K562 (cell line): ENCODE results near the gene CBFA2T2.

Source experiments
- C11orf30 ChIP-seq: fragments of 450-650 bp; IDR thresholded peaks from 2 replicates; pipeline ENCODE4 v1.6.1; 2016; ENCODE audit warnings: low read depth, mild to moderate bottlenecking
- CEBPB ChIP-seq: fragments of 450-650 bp; IDR thresholded peaks from 2 replicates; pipeline ENCODE4 v1.6.1; 2016; ENCODE audit warnings: missing genetic modification characterization, missing compliant biosample characterization
- CEBPG ChIP-seq, 3 experiments: fragments of 200-800 bp in 1 of 3; sonication (Bioruptor generic) in 1 of 3; sonication (generic) in 1 of 3; formaldehyde crosslinking in 1 of 3; IDR thresholded peaks in 2 of 3; conservative IDR thresholded peaks in 1 of 3; 2 replicates each; pipeline versions ENCODE4 v1.6.1 to v1.8.0; 2016 to 2022; ENCODE audit warnings: missing compliant biosample characterization in 2 of 3, missing genetic modification characterization in 2 of 3, mild to moderate bottlenecking in 1 of 3, missing genetic modification reagents in 1 of 3
- HNRNPK ChIP-seq: fragments of 200-400 bp; formaldehyde crosslinking; IDR thresholded peaks from one replicate; pipeline ENCODE4 v1.6.1; 2018; ENCODE audit warnings: mild to moderate bottlenecking, low read depth, low read length; ENCODE audit not compliant: poor library complexity, severe bottlenecking
- IRF2 ChIP-seq: sonication (generic); formaldehyde crosslinking; IDR thresholded peaks from 2 replicates; pipeline ENCODE4 v1.8.1; 2022; ENCODE audit warnings: mild to moderate bottlenecking, missing genetic modification reagents
- KLF13 ChIP-seq: fragments of 450-650 bp; IDR thresholded peaks from 2 replicates; pipeline ENCODE4 v1.6.1; 2016; ENCODE audit warnings: missing genetic modification characterization, low read depth, mild to moderate bottlenecking, missing compliant biosample characterization, moderate library complexity, borderline replicate concordance
- MAZ ChIP-seq, 2 experiments: fragments of 450-650 bp in 1 of 2; sonication (generic) in 1 of 2; formaldehyde crosslinking; IDR thresholded peaks in 1 of 2; conservative IDR thresholded peaks in 1 of 2; 2 replicates each; pipeline versions ENCODE4 v1.4.0 to v1.5.0; 2020; ENCODE audit warnings: mild to moderate bottlenecking in 1 of 2, missing genetic modification reagents in 1 of 2
- SIN3A ChIP-seq, 2 experiments: fragments of 150-350 bp in 1 of 2; IDR thresholded peaks; 2 replicates each; pipeline ENCODE4 v1.6.1; 2011 to 2016; ENCODE audit warnings: borderline replicate concordance in 2 of 2, low read depth in 2 of 2, low read length in 2 of 2, mild to moderate bottlenecking in 2 of 2, moderate library complexity in 2 of 2; ENCODE audit not compliant: control insufficient read depth in 1 of 2
- TF ChIP-seq, protein P1 (sequence below), 3 experiments: IDR thresholded peaks in 2 of 3; conservative IDR thresholded peaks in 1 of 3; 2 replicates each; pipeline ENCODE4 v1.5.1; 2011 to 2012; ENCODE audit warnings: low read length in 3 of 3, mild to moderate bottlenecking in 3 of 3, control low read depth in 2 of 3, improper control_type of control experiment in 1 of 3, inconsistent platforms in 1 of 3, low read depth in 1 of 3, mixed read lengths in 1 of 3, moderate library complexity in 1 of 3; ENCODE audit not compliant: insufficient read depth in 2 of 3
- TF ChIP-seq, protein P2 (sequence below): fragments of 150-350 bp; conservative IDR thresholded peaks from 2 replicates; pipeline ENCODE4 v1.6.1; 2014; ENCODE audit warnings: low read length

DNA sequence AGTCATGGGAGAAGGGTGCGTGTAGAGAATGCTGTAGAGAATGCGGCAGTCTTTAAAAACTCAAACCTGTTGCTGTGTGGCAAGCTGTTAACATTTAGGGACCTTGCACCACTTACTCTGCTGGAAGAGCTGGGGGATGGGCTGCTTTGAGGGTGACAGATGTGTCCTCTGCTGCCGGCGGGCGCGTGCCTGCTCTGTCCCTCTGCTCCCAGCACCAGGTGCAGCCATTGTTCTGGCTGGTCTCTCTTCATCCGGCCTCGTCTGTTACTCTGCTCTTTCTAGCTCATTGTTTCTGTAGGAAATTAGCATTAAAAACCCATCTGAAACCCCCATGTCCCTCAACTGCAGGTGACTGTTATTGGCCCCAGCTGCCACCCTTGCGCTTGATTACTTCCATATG is 78.5 kb downstream of the CBFA2T2 start:
- no peak for TF ChIP-seq IRF2 (CRISPR knock-in tag)
- TF ChIP-seq, protein P1, sequence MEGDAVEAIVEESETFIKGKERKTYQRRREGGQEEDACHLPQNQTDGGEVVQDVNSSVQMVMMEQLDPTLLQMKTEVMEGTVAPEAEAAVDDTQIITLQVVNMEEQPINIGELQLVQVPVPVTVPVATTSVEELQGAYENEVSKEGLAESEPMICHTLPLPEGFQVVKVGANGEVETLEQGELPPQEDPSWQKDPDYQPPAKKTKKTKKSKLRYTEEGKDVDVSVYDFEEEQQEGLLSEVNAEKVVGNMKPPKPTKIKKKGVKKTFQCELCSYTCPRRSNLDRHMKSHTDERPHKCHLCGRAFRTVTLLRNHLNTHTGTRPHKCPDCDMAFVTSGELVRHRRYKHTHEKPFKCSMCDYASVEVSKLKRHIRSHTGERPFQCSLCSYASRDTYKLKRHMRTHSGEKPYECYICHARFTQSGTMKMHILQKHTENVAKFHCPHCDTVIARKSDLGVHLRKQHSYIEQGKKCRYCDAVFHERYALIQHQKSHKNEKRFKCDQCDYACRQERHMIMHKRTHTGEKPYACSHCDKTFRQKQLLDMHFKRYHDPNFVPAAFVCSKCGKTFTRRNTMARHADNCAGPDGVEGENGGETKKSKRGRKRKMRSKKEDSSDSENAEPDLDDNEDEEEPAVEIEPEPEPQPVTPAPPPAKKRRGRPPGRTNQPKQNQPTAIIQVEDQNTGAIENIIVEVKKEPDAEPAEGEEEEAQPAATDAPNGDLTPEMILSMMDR (IDR thresholded peaks at IDR 0.05 in 2 of 3, conservative IDR thresholded peaks at IDR 0.05 in 1 of 3; ENCODE audit: insufficient read depth in 2 of 3, low read depth in 1 of 3, low read length in 3 of 3): no peak
- no peak for TF ChIP-seq CEBPB (tag)
- no peak for TF ChIP-seq C11orf30
- no peak for TF ChIP-seq MAZ (CRISPR knock-in tag; conservative IDR thresholded peaks at IDR 0.05 in 1 of 2, IDR thresholded peaks at IDR 0.05 in 1 of 2)
- no peak for TF ChIP-seq HNRNPK
- no peak for TF ChIP-seq CEBPG (CRISPR knock-in tag; IDR thresholded peaks at IDR 0.05)
- no peak for TF ChIP-seq CEBPG (tag; conservative IDR thresholded peaks at IDR 0.05 in 1 of 2, IDR thresholded peaks at IDR 0.05 in 1 of 2)
- TF ChIP-seq SIN3A (IDR thresholded peaks at IDR 0.05; ENCODE audit: borderline replicate concordance in 2 of 2, control insufficient read depth in 1 of 2, low read depth in 2 of 2, low read length in 2 of 2): no peak
- TF ChIP-seq, protein P2, sequence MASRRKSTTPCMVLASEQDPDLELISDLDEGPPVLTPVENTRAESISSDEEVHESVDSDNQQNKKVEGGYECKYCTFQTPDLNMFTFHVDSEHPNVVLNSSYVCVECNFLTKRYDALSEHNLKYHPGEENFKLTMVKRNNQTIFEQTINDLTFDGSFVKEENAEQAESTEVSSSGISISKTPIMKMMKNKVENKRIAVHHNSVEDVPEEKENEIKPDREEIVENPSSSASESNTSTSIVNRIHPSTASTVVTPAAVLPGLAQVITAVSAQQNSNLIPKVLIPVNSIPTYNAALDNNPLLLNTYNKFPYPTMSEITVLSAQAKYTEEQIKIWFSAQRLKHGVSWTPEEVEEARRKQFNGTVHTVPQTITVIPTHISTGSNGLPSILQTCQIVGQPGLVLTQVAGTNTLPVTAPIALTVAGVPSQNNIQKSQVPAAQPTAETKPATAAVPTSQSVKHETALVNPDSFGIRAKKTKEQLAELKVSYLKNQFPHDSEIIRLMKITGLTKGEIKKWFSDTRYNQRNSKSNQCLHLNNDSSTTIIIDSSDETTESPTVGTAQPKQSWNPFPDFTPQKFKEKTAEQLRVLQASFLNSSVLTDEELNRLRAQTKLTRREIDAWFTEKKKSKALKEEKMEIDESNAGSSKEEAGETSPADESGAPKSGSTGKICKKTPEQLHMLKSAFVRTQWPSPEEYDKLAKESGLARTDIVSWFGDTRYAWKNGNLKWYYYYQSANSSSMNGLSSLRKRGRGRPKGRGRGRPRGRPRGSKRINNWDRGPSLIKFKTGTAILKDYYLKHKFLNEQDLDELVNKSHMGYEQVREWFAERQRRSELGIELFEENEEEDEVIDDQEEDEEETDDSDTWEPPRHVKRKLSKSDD: no peak
- TF ChIP-seq KLF13: no peak
